Omental fat pad (tissue), 4 donors: ENCODE results near the gene C19orf44. TPM values are rescaled to one million over a fixed set of nuclear protein-coding genes. Genes with fewer than 3 reads are reported as not detected.
"Not testable (repeated sequence)": the region's sequence is repeated elsewhere in the genome, so short reads cannot be mapped to it uniquely, and the experiment has no call there.

ENCODE experiments used
- ATAC-seq: fragments of 150-250 bp; one replicate; pipeline ENCODE4 v1.9.1; 2016; ENCODE audit warnings: mild to moderate bottlenecking, moderate library complexity; ENCODE audit not compliant: low FRiP score
- DNase-seq: peaks from one replicate; pipeline ENCODE4 v3.0.0-alpha.2; 2019; ENCODE audit warnings: low spot score
- CTCF ChIP-seq, 3 donors: fragments of 450-650 bp; IDR thresholded peaks; one replicate each; pipeline ENCODE4 v1.5.1; 2016 to 2017; ENCODE audit warnings: antibody characterized with exemption in 3 of 3, mild to moderate bottlenecking in 3 of 3, moderate library complexity in 2 of 3
- total RNA-seq, 4 donors: library from RNA; depleted of rRNA; stranded (reverse); fragments of >200 nt; gene quantifications; one replicate each; pipeline ENCODE4 v1.1.0, GENCODE V29; 2016

The C19orf44 gene
- total RNA-seq, 4 donors from 2014 or later: 3.7 to 9.1 (median 5.6) TPM

- ATAC-seq (no peak), DNase-seq (no peak)
- TF ChIP-seq CTCF (IDR thresholded peaks at IDR 0.05): no peak
These were observed 13.4 kb upstream of the C19orf44 start for GRCh38 chr19:16482745-16483144.

- ATAC-seq, DNase-seq: not testable (repeated sequence)
These were observed 9.7 kb upstream of the C19orf44 start for GRCh38 chr19:16486476-16486875.

GRCh38 chr19:16496613-16496983, 404 bp downstream of the C19orf44 start:
- no peak for DNase-seq
- TF ChIP-seq CTCF (IDR thresholded peaks at IDR 0.05): no peak
- peak; percentile 18 for ATAC-seq

GRCh38 chr19:16497042-16497441, 848 bp downstream of the C19orf44 start:
- TF ChIP-seq CTCF (IDR thresholded peaks at IDR 0.05): no peak

DNA sequence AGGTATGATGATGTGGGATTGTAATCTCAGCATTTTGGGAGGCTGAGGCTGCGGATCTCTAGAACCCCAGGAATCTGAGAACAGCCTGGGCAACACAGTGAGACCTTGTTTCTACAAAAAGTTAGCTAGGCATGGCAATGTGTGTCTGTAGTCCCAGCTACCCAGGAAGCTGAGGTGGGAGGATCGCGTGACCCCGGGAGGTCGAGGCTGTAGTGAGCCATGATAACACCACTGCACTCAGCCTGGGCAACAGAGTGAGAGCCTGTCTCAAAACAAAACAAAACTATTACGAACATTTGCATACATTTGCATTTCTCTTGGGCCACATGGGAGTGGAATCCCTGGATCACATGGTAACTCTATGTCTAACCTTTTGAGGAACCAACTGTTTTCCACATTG, 1.6 kb downstream of the C19orf44 start:
- TF ChIP-seq CTCF (IDR thresholded peaks at IDR 0.05): no peak
- ATAC-seq (no peak), DNase-seq (no peak)

More at GRCh38 chr19:16497042-16497441, 848 bp downstream of the C19orf44 start:
- DNase-seq: no peak
- no peak for ATAC-seq

- no peak for TF ChIP-seq CTCF (IDR thresholded peaks at IDR 0.05)
- DNase-seq (no peak), ATAC-seq (no peak)
These were observed 8.1 kb downstream of the C19orf44 start for GRCh38 chr19:16504271-16504670.

DNA sequence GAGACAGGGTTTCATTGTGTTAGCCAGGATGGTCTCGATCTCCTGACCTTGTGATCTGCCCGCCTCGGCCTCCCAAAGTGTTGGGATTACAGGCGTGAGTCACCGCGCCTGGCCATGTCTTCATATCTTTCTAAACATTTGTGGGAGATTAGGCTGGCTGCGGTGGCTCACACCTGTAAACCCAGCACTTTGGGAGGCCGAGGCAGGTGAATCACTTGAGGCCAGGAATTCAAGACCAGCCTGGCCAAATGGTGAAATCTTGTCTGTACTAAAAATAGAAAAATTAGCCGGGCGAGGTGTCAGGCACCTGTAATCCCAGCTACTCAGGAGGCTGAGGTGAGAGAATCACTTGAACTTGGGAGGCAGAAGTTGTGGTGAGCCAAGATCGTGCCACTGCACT, 10.0 kb downstream of the C19orf44 start:
- DNase-seq, ATAC-seq: not testable (repeated sequence)

GRCh38 chr19:16506961-16507360, 10.8 kb downstream of the C19orf44 start:
- DNase-seq: no peak
- TF ChIP-seq CTCF (IDR thresholded peaks at IDR 0.05): no peak
- no peak for ATAC-seq
